Esophagus muscularis mucosa (tissue), 4 donors: ENCODE results near the gene TBX18.

Source experiments
- CTCF ChIP-seq, 3 experiments: fragments of 200-600 bp in 2 of 3; fragments of 450-650 bp in 1 of 3; sonication (generic) in 2 of 3; IDR thresholded peaks; one replicate each; pipeline ENCODE4 v1.5.1; 2017 to 2019; ENCODE audit warnings: antibody characterized with exemption in 3 of 3, mild to moderate bottlenecking in 2 of 3, moderate library complexity in 1 of 3
- EP300 ChIP-seq: sonication (generic); formaldehyde crosslinking; IDR thresholded peaks from one replicate; pipeline ENCODE4 v1.6.1; 2017; ENCODE audit warnings: antibody characterized with exemption
- POLR2A ChIP-seq: fragments of 450-650 bp; IDR thresholded peaks from one replicate; pipeline ENCODE4 v1.6.1; 2017; ENCODE audit warnings: antibody characterized with exemption, moderate library complexity, mild to moderate bottlenecking, low read depth
- POLR2AphosphoS5 ChIP-seq, 2 donors: sonication (generic); formaldehyde crosslinking; IDR thresholded peaks; one replicate each; pipeline ENCODE4 v1.6.1; 2017; ENCODE audit warnings: antibody characterized with exemption in 2 of 2

GRCh38 chr6:84796343-84796742 lies 31.9 kb upstream of the TBX18 start:
- no peak for TF ChIP-seq CTCF (IDR thresholded peaks at IDR 0.05)
- TF ChIP-seq POLR2A = no peak
- no peak for TF ChIP-seq POLR2AphosphoS5 (IDR thresholded peaks at IDR 0.05)
- TF ChIP-seq EP300 = no peak
